ENCODE data around the gene B4GALT5. TPM values are rescaled to one million over a fixed set of nuclear protein-coding genes. Genes with fewer than 3 reads are reported as not detected.
"Not testable (repeated sequence)": the region's sequence is repeated elsewhere in the genome, so short reads cannot be mapped to it uniquely, and the experiment has no call there.

Gene B4GALT5
- polyA plus RNA-seq, 1 experiment: 32.5 TPM

DNA sequence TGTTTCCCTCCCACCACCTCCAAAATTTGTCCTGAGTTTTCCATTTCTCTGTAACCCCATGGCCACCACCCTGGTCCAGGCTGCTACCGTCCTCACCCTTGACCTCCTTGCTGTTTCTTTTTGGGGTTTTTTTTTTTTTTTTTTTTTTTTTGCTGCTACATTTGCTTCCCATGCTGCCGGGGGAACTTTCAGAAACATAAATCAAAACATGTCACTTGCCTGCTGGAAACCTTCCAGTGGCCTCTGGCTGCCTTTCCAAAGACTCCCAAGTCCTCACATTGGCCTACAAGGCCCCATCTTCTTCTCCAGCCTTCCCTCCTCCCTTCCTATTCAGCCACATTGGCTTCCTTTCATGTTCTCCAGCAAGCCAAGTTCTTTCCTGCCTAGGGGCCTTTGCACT lies 95.4 kb downstream of the B4GALT5 start:
- H3K9me3 ChIP-seq (ENCODE audit: control insufficient read depth, insufficient read depth, low read length): peaks cover 15% of the 10 kb centered on the region
- TF ChIP-seq CTCF (IDR thresholded peaks at IDR 0.05; ENCODE audit: low read depth, low read length): no peak
- ChIA-PET POLR2A (interaction anchor here (0.8 kb wide), 1 partner anchor 194 kb away, joined by 3 read pairs; the partner anchor contains the start of gene SLC9A8), CTCF (no interaction called here)
- no peak for DNase-seq (ENCODE audit: low read depth, low spot score)
- peaks cover 8% of the 10 kb centered on the region for H3K27me3 ChIP-seq (ENCODE audit: control insufficient read depth, insufficient read depth, low read length)
- no peak overlapping the region for H3K27ac ChIP-seq (ENCODE audit: low read depth, low read length)
- no peak overlapping the region for H3K4me3 ChIP-seq (ENCODE audit: low read depth, low read length)

GRCh38 chr20:49617394-49617793 lies 96.3 kb downstream of the B4GALT5 start:
- H3K27me3 ChIP-seq (ENCODE audit: control insufficient read depth, insufficient read depth, low read length); CTCF ChIA-PET; H3K9me3 ChIP-seq (ENCODE audit: control insufficient read depth, insufficient read depth, low read length); DNase-seq (ENCODE audit: low read depth, low spot score); H3K27ac ChIP-seq (ENCODE audit: low read depth, low read length); H3K4me3 ChIP-seq (ENCODE audit: low read depth, low read length): not testable (repeated sequence)
- POLR2A ChIA-PET: interaction anchor here (0.8 kb wide), 1 partner anchor 195 kb away, joined by 3 read pairs; the partner anchor contains the start of gene SLC9A8

DNA sequence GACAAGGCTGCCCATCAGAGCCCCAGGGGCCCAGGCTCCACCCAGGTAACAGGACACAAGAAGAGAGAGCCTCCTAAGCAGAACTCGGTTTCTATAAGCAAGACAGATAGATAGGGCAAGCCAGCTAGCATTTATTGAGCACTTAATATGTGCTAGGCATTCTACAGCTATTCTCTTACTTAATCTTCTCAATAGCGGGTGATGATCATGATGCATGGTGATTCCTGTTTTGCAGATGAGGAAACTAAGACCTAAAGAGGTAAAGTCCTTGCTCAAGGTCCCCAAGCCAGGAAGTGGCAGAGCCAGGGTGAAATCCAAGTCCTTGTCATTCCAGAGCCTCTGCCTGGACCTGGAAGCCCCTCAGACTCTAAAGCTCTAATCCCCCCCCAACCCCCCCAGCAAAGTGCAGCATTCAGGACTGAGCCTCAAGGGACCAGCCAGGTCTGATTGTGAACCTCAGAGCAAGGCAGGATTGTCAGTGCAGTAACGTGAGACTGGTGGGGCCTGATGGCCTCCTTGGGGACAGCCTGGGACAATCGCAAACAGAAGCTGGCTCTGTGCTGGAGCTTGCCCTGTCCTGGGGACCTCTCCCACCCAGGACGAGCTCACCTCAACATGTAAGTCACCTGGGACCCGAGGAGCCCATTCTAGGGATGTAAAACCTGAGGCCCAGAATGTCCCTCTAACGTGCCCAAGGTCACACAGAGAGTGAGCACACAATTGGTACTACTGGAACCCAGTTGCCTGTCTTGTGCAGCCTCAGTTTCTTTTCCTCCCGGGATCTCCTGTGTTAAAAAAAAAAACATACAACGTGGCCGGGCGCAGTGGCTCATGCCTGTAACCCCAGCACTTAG lies 97.3 kb downstream of the B4GALT5 start:
- POLR2A ChIA-PET: no interaction called here
- Histone ChIP-seq H3K4me3 (ENCODE audit: low read depth, low read length) (no peak overlapping the region), H3K27me3 (ENCODE audit: control insufficient read depth, insufficient read depth, low read length) (peaks cover 2% of the 10 kb centered on the region), H3K27ac (ENCODE audit: low read depth, low read length) (no peak overlapping the region), H3K9me3 (ENCODE audit: control insufficient read depth, insufficient read depth, low read length) (peaks cover 3% of the 10 kb centered on the region; the same call in 1 of the 2 replicates)
- no peak for TF ChIP-seq CTCF (IDR thresholded peaks at IDR 0.05; ENCODE audit: low read depth, low read length)
- no peak for DNase-seq (ENCODE audit: low read depth, low spot score)
- CTCF ChIA-PET: interaction anchor here (1.3 to 9.2 kb wide), 2 partner anchors 75 to 228 kb away, joined by 3 to 158 read pairs; no protein-coding TSS in a partner anchor

- Histone ChIP-seq H3K9me3 (ENCODE audit: control insufficient read depth, insufficient read depth, low read length) (peaks cover 2% of the 10 kb centered on the region; the same call in 1 of the 2 replicates), H3K27ac (ENCODE audit: low read depth, low read length) (no peak overlapping the region), H3K4me3 (ENCODE audit: low read depth, low read length) (no peak overlapping the region), H3K27me3 (ENCODE audit: control insufficient read depth, insufficient read depth, low read length) (peaks cover 2% of the 10 kb centered on the region)
- TF ChIP-seq CTCF (IDR thresholded peaks at IDR 0.05; ENCODE audit: low read depth, low read length): no peak
- no peak for DNase-seq (ENCODE audit: low read depth, low spot score)
- POLR2A ChIA-PET: no interaction called here
- CTCF ChIA-PET: interaction anchor here (0.6 to 9.2 kb wide), 3 partner anchors 74 to 229 kb away, joined by 3 to 158 read pairs (median 3); no protein-coding TSS in a partner anchor
Observed at GRCh38 chr20:49615401-49616153, 98.1 kb downstream of the B4GALT5 start.

- DNase-seq (ENCODE audit: low read depth, low spot score); H3K27ac ChIP-seq (ENCODE audit: low read depth, low read length); H3K27me3 ChIP-seq (ENCODE audit: control insufficient read depth, insufficient read depth, low read length); H3K4me3 ChIP-seq (ENCODE audit: low read depth, low read length); H3K9me3 ChIP-seq (ENCODE audit: control insufficient read depth, insufficient read depth, low read length); POLR2A ChIA-PET: not testable (repeated sequence)
- CTCF ChIA-PET: interaction anchor here (0.6 to 9.2 kb wide), 2 partner anchors 213 to 229 kb away, joined by 3 to 158 read pairs; no protein-coding TSS in a partner anchor
Observed at GRCh38 chr20:49615051-49615400, 98.7 kb downstream of the B4GALT5 start.
